ENCODE data around the gene TPBGL. TPM values are rescaled to one million over a fixed set of nuclear protein-coding genes. Genes with fewer than 3 reads are reported as not detected.

TPBGL gene
- total and polyA plus RNA-seq, 2 of the 4 experiments (the other 2 are of a cell fraction), result not detected

- Histone ChIP-seq H2AK5ac (ENCODE audit: low read depth, low read length) (no peak overlapping the region), H3K14ac (replicated peaks; ENCODE audit: low read depth, low read length) (no peak overlapping the region), H3K27me3 (ENCODE audit: control insufficient read depth, insufficient read depth, low read length) (peaks cover 1% of the 10 kb centered on the region; the same call in 1 of the 2 replicates), H3K9ac (ENCODE audit: low read depth, low read length) (no peak overlapping the region), H3K9me3 (ENCODE audit: control insufficient read depth, insufficient read depth, low read length) (no peaks in the 10 kb centered on the region), H3K56ac (ENCODE audit: extremely low read depth, insufficient read depth, low read length) (no peak overlapping the region), H2BK5ac (ENCODE audit: low read depth, low read length, poor library complexity, severe bottlenecking) (no peak overlapping the region), H3K4me3 (ENCODE audit: insufficient read depth, low read depth, low read length) (no peak overlapping the region), H2BK15ac (ENCODE audit: low read depth, low read length) (no peak overlapping the region), H3K23ac (ENCODE audit: low read depth, low read length) (no peak overlapping the region), H4K20me1 (ENCODE audit: insufficient read depth, low read length) (peaks cover 3% of the 10 kb centered on the region; the same call in 1 of the 2 replicates), H2AK9ac (replicated peaks; ENCODE audit: low read depth, low read length, poor library complexity) (no peak overlapping the region), H3K9me1 (ENCODE audit: insufficient read depth, low read length) (no peaks in the 10 kb centered on the region), H2BK20ac (ENCODE audit: low read depth, low read length) (no peak overlapping the region), H3K27ac (ENCODE audit: insufficient read depth, low read length) (no peak overlapping the region), H3K4ac (ENCODE audit: low read depth, low read length) (no peak overlapping the region), H3K36me3 (ENCODE audit: control insufficient read depth, insufficient read depth, low read length) (0 out of 2 replicates have a peak, but pooled peaks cover 1% of the 10 kb centered on the region), H4K8ac (ENCODE audit: low read depth in 2 of 2, low read length in 2 of 2) (no peak overlapping the region), H4K5ac (ENCODE audit: low read depth, low read length) (no peak overlapping the region), H3K18ac (ENCODE audit: low read depth, low read length) (no peak overlapping the region), H2BK120ac (ENCODE audit: low read depth, low read length) (no peak overlapping the region), H3K79me1 (ENCODE audit: low read depth in 1 of 2, low read length in 2 of 2) (no peaks in the 10 kb centered on the region), H3K4me2 (ENCODE audit: low read depth, low read length) (no peak overlapping the region), H3K4me1 (ENCODE audit: control insufficient read depth, insufficient read depth, low read length) (no peaks in the 10 kb centered on the region), H4K91ac (ENCODE audit: insufficient read depth, low read depth, low read length) (no peak overlapping the region), H2AFZ (replicated peaks; ENCODE audit: low read length, poor library complexity) (no peak overlapping the region)
- 70% methylated on average over 2 of the region's 3 CpGs; no CpG with 5 or more reads in 1 of the 2 experiments for WGBS, 2 experiments (ENCODE audit: extremely low coverage in 2 of 2, insufficient read length in 1 of 2)
- DNase-seq (no peak), ATAC-seq (ENCODE audit: low read depth) (no peak)
- ChIA-PET POLR2A (ENCODE audit: unreplicated experiment) (no interaction called here), CTCF (interaction anchor here (0.6 to 0.9 kb wide), 2 partner anchors 13 to 1591 kb away, joined by 3 read pairs; no protein-coding TSS in a partner anchor)
- dilution Hi-C loops (cut with HindIII; ENCODE audit: low sequenced_read_pairs, unreplicated experiment) (no loop called here), intact Hi-C loops (cut with micrococcal nuclease) (no loop called here), in situ Hi-C loops (cut with MboI; ENCODE audit: low sequenced_read_pairs) (loop anchor here (25.0 kb wide), 1 partner anchor 244 kb away; the partner anchor contains the start of gene GDPD5)
- BruUV-seq (replicated peaks), result no TSS peak
- no peak for TF ChIP-seq MAFK (IDR thresholded peaks at IDR 0.05; ENCODE audit: low read depth, low read length)
- TF ChIP-seq BHLHE40 (IDR thresholded peaks at IDR 0.05; ENCODE audit: low read depth, low read length), result no peak
- no peak for TF ChIP-seq USF2 (IDR thresholded peaks at IDR 0.05; ENCODE audit: low read depth, low read length)
- TF ChIP-seq CEBPB (IDR thresholded peaks at IDR 0.05; ENCODE audit: low read depth, low read length), result no peak
- TF ChIP-seq SMC3 (IDR thresholded peaks at IDR 0.05; ENCODE audit: low read depth, low read length), result no peak
- TF ChIP-seq ELK1 (IDR thresholded peaks at IDR 0.05; ENCODE audit: borderline replicate concordance, low read depth, low read length), result no peak
- no peak for TF ChIP-seq MAZ (IDR thresholded peaks at IDR 0.05; ENCODE audit: borderline replicate concordance, low read depth, low read length)
- no peak for TF ChIP-seq RFX5 (IDR thresholded peaks at IDR 0.05; ENCODE audit: low read depth, low read length)
- no peak for TF ChIP-seq MXI1 (IDR thresholded peaks at IDR 0.05; ENCODE audit: borderline replicate concordance, low read depth, low read length)
- TF ChIP-seq RCOR1 (IDR thresholded peaks at IDR 0.05; ENCODE audit: insufficient replicate concordance, low read length), result no peak
- TF ChIP-seq POLR2A (IDR thresholded peaks at IDR 0.05; ENCODE audit: low read depth, low read length), result no peak
- no peak for TF ChIP-seq NFE2L2 (IDR thresholded peaks at IDR 0.05; ENCODE audit: low read depth, low read length)
- TF ChIP-seq CTCF (conservative IDR thresholded peaks at IDR 0.05; ENCODE audit: low read depth, low read length), result no peak
Measured at GRCh38 chr11:75292943-75293342, 52.4 kb downstream of the TPBGL start.

Data from IMR-90 (cell line).